Caco-2 (cell line): ENCODE data around the gene PSRC1. TPM values are rescaled to one million over a fixed set of nuclear protein-coding genes. Genes with fewer than 3 reads are reported as not detected.

Experiments
- BruUV-seq: library from RNA; stranded (reverse); fragments of 400-500 nt; replicated peaks from 2 replicates; lab custom pipeline; 2021; lab: Mats Ljungman, UMichigan
- CTCF ChIA-PET: fragments of 300-600 bp; sonication (Branson Sonifier 250); formaldehyde crosslinking; loops from one replicate; lab custom pipeline; 2022; ENCODE audit warnings: antibody characterized with exemption; lab: Charles Lee
- POLR2A ChIA-PET: fragments of 300-600 bp; sonication (Branson Sonifier 250); formaldehyde crosslinking; loops from one replicate; lab custom pipeline; 2022; ENCODE audit warnings: antibody characterized with exemption; lab: Charles Lee
- DNase-seq, 2 experiments: peaks; one replicate each; pipeline versions ENCODE4 v3.0.0 to v3.0.0-alpha.2; 2020 to 2022
- H3K27me3 ChIP-seq: replicated peaks from 2 replicates; pipeline ENCODE4 v1.6.0; 2011; ENCODE audit warnings: low read length; ENCODE audit not compliant: control insufficient read depth, insufficient read depth
- H3K36me3 ChIP-seq: 2 replicates; pipeline ENCODE4 v1.5.1; 2011; ENCODE audit warnings: low read length; ENCODE audit not compliant: control insufficient read depth, insufficient read depth
- H3K4me1 ChIP-seq: fragments of 250-450 bp; sonication (Bioruptor Pico); 2 replicates; pipeline ENCODE4 v1.5.1; 2020; ENCODE audit warnings: mild to moderate bottlenecking
- H3K4me3 ChIP-seq: 2 replicates; pipeline ENCODE4 v1.5.1; 2011; ENCODE audit warnings: low read depth, mild to moderate bottlenecking, control low read depth, low read length
- H3K9me3 ChIP-seq: fragments of 250-450 bp; sonication (Bioruptor Pico); 2 replicates; pipeline ENCODE4 v1.5.1; 2020; ENCODE audit warnings: mild to moderate bottlenecking, moderate library complexity
- H3K27ac Mint-ChIP-seq: one replicate; pipeline ENCODE4 v1.8.0; 2022; ENCODE audit warnings: mixed read lengths; ENCODE audit not compliant: unreplicated experiment
- H3K27me3 Mint-ChIP-seq: one replicate; pipeline ENCODE4 v1.8.0; 2022; ENCODE audit warnings: mixed read lengths; ENCODE audit not compliant: insufficient read depth, unreplicated experiment
- H3K36me3 Mint-ChIP-seq: one replicate; pipeline ENCODE4 v1.8.0; 2022; ENCODE audit warnings: mild to moderate bottlenecking, mixed read lengths; ENCODE audit not compliant: insufficient read depth, unreplicated experiment
- H3K4me1 Mint-ChIP-seq: one replicate; pipeline ENCODE4 v1.8.0; 2022; ENCODE audit warnings: low read depth, mixed read lengths; ENCODE audit not compliant: unreplicated experiment
- H3K4me3 Mint-ChIP-seq: one replicate; pipeline ENCODE4 v1.8.0; 2022; ENCODE audit warnings: mild to moderate bottlenecking, moderate library complexity, mixed read lengths; ENCODE audit not compliant: unreplicated experiment
- H3K9me3 Mint-ChIP-seq: one replicate; pipeline ENCODE4 v1.8.0; 2022; ENCODE audit warnings: mixed read lengths; ENCODE audit not compliant: unreplicated experiment
- intact Hi-C: fragments of 100-400 bp; cut with micrococcal nuclease; formaldehyde crosslinking; loops from one replicate; pipeline ENCODE4 v1.10.0; 2022; ENCODE audit not compliant: unreplicated experiment
- total RNA-seq: library from RNA; stranded (reverse); gene quantifications from 2 replicates; pipeline ENCODE4 v1.2.3, GENCODE V29; 2022
- TF ChIP-seq, protein P1 (sequence below), 2 experiments: fragments of 200-600 bp in 1 of 2; IDR thresholded peaks; 1 replicate in 1 of 2; 2 replicates in 1 of 2; pipeline versions ENCODE4 v1.5.1 to v1.8.0; 2011 to 2022; ENCODE audit warnings: antibody characterized with exemption in 1 of 2, control low read depth in 1 of 2, inconsistent platforms in 1 of 2, low read depth in 1 of 2, low read length in 1 of 2, mild to moderate bottlenecking in 1 of 2, moderate library complexity in 1 of 2; ENCODE audit not compliant: insufficient read depth in 1 of 2, severe bottlenecking in 1 of 2, unreplicated experiment in 1 of 2

The PSRC1 gene
- total RNA-seq, 1 experiment from 2014 or later = 24.9 TPM

DNA sequence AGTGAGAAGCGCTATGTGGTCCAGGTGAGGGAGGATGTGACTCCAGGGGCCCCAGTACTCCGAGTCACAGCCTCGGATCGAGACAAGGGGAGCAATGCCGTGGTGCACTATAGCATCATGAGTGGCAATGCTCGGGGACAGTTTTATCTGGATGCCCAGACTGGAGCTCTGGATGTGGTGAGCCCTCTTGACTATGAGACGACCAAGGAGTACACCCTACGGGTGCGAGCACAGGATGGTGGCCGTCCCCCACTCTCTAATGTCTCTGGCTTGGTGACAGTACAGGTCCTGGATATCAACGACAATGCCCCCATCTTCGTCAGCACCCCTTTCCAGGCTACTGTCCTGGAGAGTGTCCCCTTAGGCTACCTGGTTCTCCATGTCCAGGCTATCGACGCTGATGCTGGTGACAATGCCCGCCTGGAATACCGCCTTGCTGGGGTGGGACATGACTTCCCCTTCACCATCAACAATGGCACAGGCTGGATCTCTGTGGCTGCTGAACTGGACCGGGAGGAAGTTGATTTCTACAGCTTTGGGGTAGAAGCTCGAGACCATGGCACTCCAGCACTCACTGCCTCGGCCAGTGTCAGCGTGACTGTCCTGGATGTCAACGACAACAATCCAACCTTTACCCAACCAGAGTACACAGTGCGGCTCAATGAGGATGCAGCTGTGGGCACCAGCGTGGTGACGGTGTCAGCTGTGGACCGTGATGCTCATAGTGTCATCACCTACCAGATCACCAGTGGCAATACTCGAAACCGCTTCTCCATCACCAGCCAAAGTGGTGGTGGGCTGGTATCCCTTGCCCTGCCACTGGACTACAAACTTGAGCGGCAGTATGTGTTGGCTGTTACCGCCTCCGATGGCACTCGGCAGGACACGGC, 31.4 kb downstream of the PSRC1 start:
- H3K36me3 ChIP-seq = no peaks in the 10 kb centered on the region
- TF ChIP-seq, protein P1, sequence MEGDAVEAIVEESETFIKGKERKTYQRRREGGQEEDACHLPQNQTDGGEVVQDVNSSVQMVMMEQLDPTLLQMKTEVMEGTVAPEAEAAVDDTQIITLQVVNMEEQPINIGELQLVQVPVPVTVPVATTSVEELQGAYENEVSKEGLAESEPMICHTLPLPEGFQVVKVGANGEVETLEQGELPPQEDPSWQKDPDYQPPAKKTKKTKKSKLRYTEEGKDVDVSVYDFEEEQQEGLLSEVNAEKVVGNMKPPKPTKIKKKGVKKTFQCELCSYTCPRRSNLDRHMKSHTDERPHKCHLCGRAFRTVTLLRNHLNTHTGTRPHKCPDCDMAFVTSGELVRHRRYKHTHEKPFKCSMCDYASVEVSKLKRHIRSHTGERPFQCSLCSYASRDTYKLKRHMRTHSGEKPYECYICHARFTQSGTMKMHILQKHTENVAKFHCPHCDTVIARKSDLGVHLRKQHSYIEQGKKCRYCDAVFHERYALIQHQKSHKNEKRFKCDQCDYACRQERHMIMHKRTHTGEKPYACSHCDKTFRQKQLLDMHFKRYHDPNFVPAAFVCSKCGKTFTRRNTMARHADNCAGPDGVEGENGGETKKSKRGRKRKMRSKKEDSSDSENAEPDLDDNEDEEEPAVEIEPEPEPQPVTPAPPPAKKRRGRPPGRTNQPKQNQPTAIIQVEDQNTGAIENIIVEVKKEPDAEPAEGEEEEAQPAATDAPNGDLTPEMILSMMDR (IDR thresholded peaks at IDR 0.05; ENCODE audit: insufficient read depth in 1 of 2, low read depth in 1 of 2, low read length in 1 of 2, severe bottlenecking in 1 of 2, unreplicated experiment in 1 of 2) = no peak
- peaks cover 13% of the 10 kb centered on the region for H3K4me1 ChIP-seq
- no peaks in the 10 kb centered on the region for H3K27me3 ChIP-seq
- BruUV-seq = TSS peak; percentile 17
- H3K9me3 ChIP-seq = no peaks in the 10 kb centered on the region
- Mint-ChIP-seq H3K4me3 (no peak overlapping the region), H3K4me1 (peaks cover 7% of the 10 kb centered on the region), H3K36me3 (peaks cover 5% of the 10 kb centered on the region), H3K27ac (no peak overlapping the region), H3K9me3 (no peaks in the 10 kb centered on the region), H3K27me3 (no peaks in the 10 kb centered on the region)
- POLR2A ChIA-PET = no interaction called here
- no peak overlapping the region for H3K4me3 ChIP-seq
- intact Hi-C loops = no loop called here
- CTCF ChIA-PET = no interaction called here
- DNase-seq = no peak

DNA sequence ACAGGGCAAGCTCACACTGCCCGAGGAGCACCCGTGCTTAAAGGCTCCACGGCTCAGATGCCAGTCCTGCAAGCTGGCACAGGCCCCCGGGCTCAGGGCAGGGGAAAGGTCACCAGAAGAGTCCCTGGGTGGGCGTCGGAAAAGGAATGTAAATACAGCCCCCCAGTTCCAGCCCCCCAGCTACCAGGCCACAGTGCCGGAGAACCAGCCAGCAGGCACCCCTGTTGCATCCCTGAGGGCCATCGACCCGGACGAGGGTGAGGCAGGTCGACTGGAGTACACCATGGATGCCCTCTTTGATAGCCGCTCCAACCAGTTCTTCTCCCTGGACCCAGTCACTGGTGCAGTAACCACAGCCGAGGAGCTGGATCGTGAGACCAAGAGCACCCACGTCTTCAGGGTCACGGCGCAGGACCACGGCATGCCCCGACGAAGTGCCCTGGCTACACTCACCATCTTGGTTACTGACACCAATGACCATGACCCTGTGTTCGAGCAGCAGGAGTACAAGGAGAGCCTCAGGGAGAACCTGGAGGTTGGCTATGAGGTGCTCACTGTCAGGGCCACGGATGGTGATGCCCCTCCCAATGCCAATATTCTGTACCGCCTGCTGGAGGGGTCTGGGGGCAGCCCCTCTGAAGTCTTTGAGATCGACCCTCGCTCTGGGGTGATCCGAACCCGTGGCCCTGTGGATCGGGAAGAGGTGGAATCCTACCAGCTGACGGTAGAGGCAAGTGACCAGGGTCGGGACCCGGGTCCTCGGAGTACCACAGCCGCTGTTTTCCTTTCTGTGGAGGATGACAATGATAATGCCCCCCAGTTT, 32.3 kb downstream of the PSRC1 start:
- no peaks in the 10 kb centered on the region for H3K27me3 Mint-ChIP-seq
- no peak overlapping the region for H3K27ac Mint-ChIP-seq
- ChIA-PET POLR2A (interaction anchor here (0.5 kb wide), 1 partner anchor 212 kb away, joined by 4 read pairs; no protein-coding TSS in a partner anchor), CTCF (no interaction called here)
- intact Hi-C loops = no loop called here
- peaks cover 5% of the 10 kb centered on the region for H3K36me3 Mint-ChIP-seq
- Histone ChIP-seq H3K9me3 (no peaks in the 10 kb centered on the region), H3K4me3 (peak overlapping the region; percentile 36; the same call in 1 of the 2 replicates), H3K27me3 (no peaks in the 10 kb centered on the region), H3K36me3 (no peaks in the 10 kb centered on the region), H3K4me1 (peaks cover 13% of the 10 kb centered on the region)
- peaks cover 7% of the 10 kb centered on the region for H3K4me1 Mint-ChIP-seq
- H3K4me3 Mint-ChIP-seq = peak overlapping the region; percentile 46
- no peaks in the 10 kb centered on the region for H3K9me3 Mint-ChIP-seq
- DNase-seq = peak in 1 of 2 experiments; percentile 16
- BruUV-seq = no TSS peak
- TF ChIP-seq, protein P1 (IDR thresholded peaks at IDR 0.05; ENCODE audit: insufficient read depth in 1 of 2, low read depth in 1 of 2, low read length in 1 of 2, severe bottlenecking in 1 of 2, unreplicated experiment in 1 of 2) = no peak
